CD14-positive monocyte (primary cell): ENCODE results near the gene OR6C68. TPM values are rescaled to one million over a fixed set of nuclear protein-coding genes. Genes with fewer than 3 reads are reported as not detected.

ENCODE experiments used
- DNase-seq, 3 donors: peaks; one replicate each; pipeline ENCODE4 v3.0.0-alpha.2; 2011 to 2022
- H2AFZ ChIP-seq: 2 replicates; pipeline ENCODE4 v1.6.0; 2012; ENCODE audit warnings: mild to moderate bottlenecking, low read depth, low read length, inconsistent platforms; ENCODE audit not compliant: insufficient read depth, poor library complexity, severe bottlenecking
- H3K27ac ChIP-seq, 2 donors: 1 replicate in 1 of 2; 2 replicates in 1 of 2; pipeline ENCODE4 v1.5.1; 2012 to 2013; ENCODE audit warnings: low read length in 2 of 2, control low read depth in 1 of 2, inconsistent platforms in 1 of 2, low read depth in 1 of 2, mild to moderate bottlenecking in 1 of 2
- H3K27me3 ChIP-seq, 2 donors: one replicate each; pipeline versions ENCODE4 v1.6.0 to v1.6.1; 2011 to 2013; ENCODE audit warnings: low read length in 2 of 2; ENCODE audit not compliant: control insufficient read depth in 2 of 2, insufficient read depth in 2 of 2
- H3K36me3 ChIP-seq, 2 donors: replicated peaks in 1 of 2; 1 replicate in 1 of 2; 2 replicates in 1 of 2; pipeline versions ENCODE4 v1.5.1 to v1.6.1; 2012 to 2013; ENCODE audit warnings: low read length in 2 of 2, control low read depth in 1 of 2, inconsistent platforms in 1 of 2, mild to moderate bottlenecking in 1 of 2; ENCODE audit not compliant: insufficient read depth in 2 of 2, control insufficient read depth in 1 of 2
- H3K4me1 ChIP-seq, 2 donors: 1 replicate in 1 of 2; 2 replicates in 1 of 2; pipeline versions ENCODE4 v1.5.1 to v1.6.1; 2012 to 2013; ENCODE audit warnings: low read length in 2 of 2, control low read depth in 1 of 2, inconsistent platforms in 1 of 2, mild to moderate bottlenecking in 1 of 2, moderate library complexity in 1 of 2; ENCODE audit not compliant: insufficient read depth in 2 of 2, control insufficient read depth in 1 of 2
- H3K4me2 ChIP-seq: replicated peaks from 2 replicates; pipeline ENCODE3; 2012; ENCODE audit warnings: low read length, moderate library complexity, mild to moderate bottlenecking; ENCODE audit not compliant: poor library complexity, severe bottlenecking; ENCODE audit errors: extremely low read depth
- H3K4me3 ChIP-seq, 3 experiments: fragments of 200-600 bp in 1 of 3; sonication (generic) in 1 of 3; replicated peaks in 1 of 3; 1 replicate in 2 of 3; 2 replicates in 1 of 3; pipeline ENCODE4 v1.5.1; 2011 to 2013; ENCODE audit warnings: low read length in 3 of 3, mild to moderate bottlenecking in 3 of 3, control low read depth in 2 of 3, low read depth in 2 of 3, inconsistent platforms in 1 of 3, moderate library complexity in 1 of 3
- H3K79me2 ChIP-seq: 2 replicates; pipeline ENCODE4 v1.6.0; 2012; ENCODE audit warnings: mild to moderate bottlenecking, control low read depth, inconsistent platforms, low read length, moderate library complexity; ENCODE audit not compliant: insufficient read depth
- H3K9ac ChIP-seq: 2 replicates; pipeline ENCODE4 v1.6.0; 2017; ENCODE audit warnings: low read length, mild to moderate bottlenecking; ENCODE audit not compliant: insufficient read depth, poor library complexity, severe bottlenecking
- H3K9me3 ChIP-seq, 2 donors: replicated peaks in 1 of 2; 1 replicate in 1 of 2; 2 replicates in 1 of 2; pipeline versions ENCODE4 v1.5.1 to v1.6.1; 2012 to 2013; ENCODE audit warnings: low read length in 2 of 2, control low read depth in 1 of 2; ENCODE audit not compliant: control insufficient read depth in 1 of 2, insufficient read depth in 1 of 2
- H4K20me1 ChIP-seq: 2 replicates; pipeline ENCODE4 v1.6.0; 2012; ENCODE audit warnings: mild to moderate bottlenecking, low read length, control low read depth, moderate library complexity; ENCODE audit not compliant: insufficient read depth
- H3K27ac Mint-ChIP-seq, 7 donors: one replicate each; pipeline ENCODE4 v1.8.0; 2020; ENCODE audit warnings: mild to moderate bottlenecking in 7 of 7, mixed read lengths in 7 of 7, moderate library complexity in 6 of 7, inconsistent platforms in 2 of 7
- H3K27me3 Mint-ChIP-seq, 3 donors: one replicate each; pipeline ENCODE4 v1.8.0; 2021 to 2022; ENCODE audit warnings: low read depth in 3 of 3, mild to moderate bottlenecking in 3 of 3, mixed read lengths in 3 of 3, moderate library complexity in 3 of 3, inconsistent platforms in 1 of 3
- H3K36me3 Mint-ChIP-seq, 2 donors: one replicate each; pipeline ENCODE4 v1.8.0; 2020; ENCODE audit warnings: mixed read lengths in 2 of 2, inconsistent platforms in 1 of 2, mild to moderate bottlenecking in 1 of 2
- H3K4me1 Mint-ChIP-seq: one replicate; pipeline ENCODE4 v1.8.0; 2020; ENCODE audit warnings: mild to moderate bottlenecking, mixed read lengths
- H3K4me3 Mint-ChIP-seq, 2 donors: one replicate each; pipeline ENCODE4 v1.8.0; 2020; ENCODE audit warnings: mild to moderate bottlenecking in 2 of 2, mixed read lengths in 2 of 2, moderate library complexity in 1 of 2
- H3K9me3 Mint-ChIP-seq, 7 donors: one replicate each; pipeline ENCODE4 v1.8.0; 2020 to 2022; ENCODE audit warnings: mixed read lengths in 7 of 7, mild to moderate bottlenecking in 6 of 7, moderate library complexity in 6 of 7, inconsistent platforms in 2 of 7
- CTCF ChIP-seq: fragments of 200-600 bp; IDR thresholded peaks from one replicate; pipeline ENCODE4 v1.8.0; 2022; ENCODE audit warnings: antibody characterized with exemption, mild to moderate bottlenecking
- WGBS: methylation state at CpG from one replicate; pipeline ENCODE4 v1.1.5; 2013; ENCODE audit warnings: missing lambda C conversion rate; ENCODE audit not compliant: insufficient coverage; 5-methylcytosine and 5-hydroxymethylcytosine counted together
- intact Hi-C, 2 donors: fragments of 100-400 bp; cut with micrococcal nuclease; formaldehyde crosslinking; loops; one replicate each; pipeline versions ENCODE4 v1.15.0 to v1.15.1; 2023
- polyA plus RNA-seq, 3 donors: library from polyadenylated mRNA; depleted of rRNA in 1 of 3; unstranded in 2 of 3; stranded (reverse) in 1 of 3; fragments of 300-500 nt in 2 of 3; fragments of >200 nt in 1 of 3; fragmentation: Illumina TruSeq in 2 of 3; gene quantifications; 1 replicate in 2 of 3; 2 replicates in 1 of 3; pipeline ENCODE4 v1.2.3, GENCODE V29; 2012 to 2021

The OR6C68 gene
- polyA plus RNA-seq, 3 donors, result not detected

GRCh38 chr12:55467836-55468235, 24.3 kb upstream of the OR6C68 start:
- intact Hi-C loops, result no loop called here
- peak overlapping the region; percentile 4 for H3K4me2 ChIP-seq
- no peak overlapping the region for H3K4me3 ChIP-seq
- peaks cover 0 to 4% (median 2%) of the 10 kb centered on the region in 3 donors for H3K27me3 Mint-ChIP-seq
- peaks cover 30% of the 10 kb centered on the region for H3K4me1 Mint-ChIP-seq
- no peak for DNase-seq
- H4K20me1 ChIP-seq, result no peaks in the 10 kb centered on the region
- H3K9ac ChIP-seq, result no peak overlapping the region
- H3K4me3 Mint-ChIP-seq, result no peak overlapping the region
- H3K36me3 Mint-ChIP-seq, result peaks cover 0 to 4% of the 10 kb centered on the region in 2 donors
- H3K27me3 ChIP-seq, result peaks cover 0 to 1% of the 10 kb centered on the region in 2 donors
- no peaks in the 10 kb centered on the region for H3K9me3 ChIP-seq
- peak overlapping the region in 1 of 7 donors; percentile 37 for H3K27ac Mint-ChIP-seq
- H3K9me3 Mint-ChIP-seq, result peaks cover 3 to 12% (median 10%) of the 10 kb centered on the region in 7 donors
- no peak overlapping the region for H2AFZ ChIP-seq
- H3K27ac ChIP-seq, result no peak overlapping the region
- TF ChIP-seq CTCF, result no peak
- WGBS, result no CpG with 5 or more reads among the region's 2 CpGs
- H3K79me2 ChIP-seq, result no peaks in the 10 kb centered on the region
- H3K36me3 ChIP-seq, result no peaks in the 10 kb centered on the region
- H3K4me1 ChIP-seq, result peaks cover 10 to 25% of the 10 kb centered on the region in 2 donors

- Histone ChIP-seq H3K27ac (no peak overlapping the region), H3K27me3 (peaks cover 0 to 13% of the 10 kb centered on the region in 2 donors), H3K4me2 (no peak overlapping the region), H3K4me1 (peaks cover 10 to 25% of the 10 kb centered on the region in 2 donors), H3K79me2 (no peaks in the 10 kb centered on the region), H3K4me3 (no peak overlapping the region), H3K9me3 (no peaks in the 10 kb centered on the region), H2AFZ (peak overlapping the region; percentile 39), H3K9ac (no peak overlapping the region), H4K20me1 (no peaks in the 10 kb centered on the region), H3K36me3 (no peaks in the 10 kb centered on the region)
- no peak for DNase-seq
- peaks cover 0 to 4% (median 3%) of the 10 kb centered on the region in 3 donors for H3K27me3 Mint-ChIP-seq
- H3K4me3 Mint-ChIP-seq, result no peak overlapping the region
- no peak for TF ChIP-seq CTCF
- peaks cover 0 to 11% (median 4%) of the 10 kb centered on the region in 7 donors for H3K9me3 Mint-ChIP-seq
- no CpG with 5 or more reads among the region's 2 CpGs for WGBS
- no peak overlapping the region for H3K27ac Mint-ChIP-seq
- H3K4me1 Mint-ChIP-seq, result peaks cover 30% of the 10 kb centered on the region
- H3K36me3 Mint-ChIP-seq, result peaks cover 0 to 4% of the 10 kb centered on the region in 2 donors
- intact Hi-C loops, result no loop called here
These were observed 22.9 kb upstream of the OR6C68 start for GRCh38 chr12:55469291-55469690.
